Jurkat, Clone E6-1 (cell line): ENCODE results near the gene CFAP61.
"Not testable (repeated sequence)": the region's sequence is repeated elsewhere in the genome, so short reads cannot be mapped to it uniquely, and the experiment has no call there.

Source experiments
- DNase-seq: peaks from one replicate; pipeline ENCODE4 v3.0.0-alpha.2; 2011; ENCODE audit warnings: low read depth, low spot score
- H3K4me3 ChIP-seq: 2 replicates; pipeline ENCODE4 v1.5.1; 2011; ENCODE audit warnings: mild to moderate bottlenecking, low read length, control low read depth, moderate library complexity

CFAP61 gene

GRCh38 chr20:20215976-20216727 is 163.8 kb downstream of the CFAP61 start:
- H3K4me3 ChIP-seq, result no peak overlapping the region
- no peak for DNase-seq

DNA sequence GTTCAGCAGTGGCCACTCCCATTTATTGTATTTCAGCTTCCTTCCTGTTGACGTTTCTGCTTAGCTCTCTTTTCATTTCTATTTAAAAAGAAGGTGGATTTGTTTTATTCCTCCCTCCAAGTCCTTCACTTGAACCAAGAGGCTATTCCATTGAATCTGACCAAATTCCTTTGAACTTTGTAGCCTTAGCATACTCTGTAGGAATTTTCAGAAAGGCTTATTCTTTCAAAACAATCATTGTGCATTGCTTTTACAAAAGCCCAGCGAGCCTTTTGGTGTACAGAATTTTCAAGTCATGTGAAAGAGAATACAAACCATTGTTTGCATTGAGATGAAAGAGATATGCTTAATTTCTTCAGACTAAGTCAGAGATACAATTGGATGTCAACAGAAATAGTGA is 164.6 kb downstream of the CFAP61 start:
- no peak for DNase-seq
- H3K4me3 ChIP-seq, result no peak overlapping the region

- no peak overlapping the region for H3K4me3 ChIP-seq
- DNase-seq, result no peak
These were observed 165.3 kb downstream of the CFAP61 start for GRCh38 chr20:20217621-20218020.

DNA sequence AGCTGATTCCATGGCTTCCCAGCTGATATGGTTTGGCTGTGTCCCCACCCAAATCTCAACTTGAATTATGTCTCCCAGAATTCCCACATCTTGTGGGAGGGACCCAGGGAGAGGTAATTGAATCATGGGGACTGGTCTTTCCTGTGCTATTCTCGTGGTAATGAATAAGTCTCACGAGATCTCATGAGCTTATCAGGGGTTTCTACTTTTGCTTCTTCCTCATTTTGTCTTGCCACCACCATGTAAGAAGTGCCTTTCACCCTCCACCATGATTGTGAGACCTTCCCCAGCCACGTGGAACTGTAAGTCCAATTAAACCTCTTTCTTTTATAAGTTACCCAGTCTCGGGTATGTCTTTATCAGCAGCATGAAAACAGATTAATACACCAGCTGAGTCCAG is 165.8 kb downstream of the CFAP61 start:
- H3K4me3 ChIP-seq, DNase-seq: not testable (repeated sequence)

DNA sequence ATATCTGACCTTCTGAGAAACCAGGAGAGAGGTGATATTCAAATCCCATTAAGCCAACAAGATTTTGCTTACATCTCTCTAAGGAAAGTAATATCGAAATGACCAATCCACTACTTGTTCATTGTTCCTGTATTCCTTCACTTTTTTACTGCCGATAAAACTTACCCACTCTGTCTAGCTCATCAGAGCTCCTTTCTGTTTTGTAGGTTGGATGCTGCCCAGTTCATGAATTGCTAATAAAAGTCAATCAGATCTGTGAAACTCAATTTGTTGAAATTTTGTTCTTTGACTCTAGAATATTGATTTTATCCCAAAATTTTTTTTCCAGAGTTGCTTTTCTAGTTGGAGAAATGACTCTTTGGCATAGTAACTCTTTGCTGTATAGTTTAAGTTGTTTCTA is 166.7 kb downstream of the CFAP61 start:
- H3K4me3 ChIP-seq, result no peak overlapping the region
- DNase-seq, result no peak

DNA sequence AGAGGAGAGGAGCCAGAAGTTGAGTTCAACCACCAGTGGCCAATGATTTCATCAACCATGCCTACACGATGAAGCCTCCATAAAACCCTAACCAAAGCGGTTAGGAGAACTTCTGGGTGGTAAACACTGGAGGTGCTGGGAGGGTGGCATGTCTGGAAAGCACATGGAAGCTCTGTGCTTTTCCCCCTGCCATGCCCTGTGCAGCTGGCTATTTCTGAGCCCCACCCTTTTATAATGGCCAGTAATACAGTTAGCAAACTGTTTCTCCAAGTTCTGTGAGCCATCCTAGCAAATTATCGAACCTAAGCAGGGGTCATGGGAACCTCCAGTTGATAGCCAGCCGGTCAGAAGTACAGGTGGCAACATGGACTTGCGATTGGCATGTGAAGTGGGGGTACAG is 167.8 kb downstream of the CFAP61 start:
- no peak overlapping the region for H3K4me3 ChIP-seq
- no peak for DNase-seq

DNA sequence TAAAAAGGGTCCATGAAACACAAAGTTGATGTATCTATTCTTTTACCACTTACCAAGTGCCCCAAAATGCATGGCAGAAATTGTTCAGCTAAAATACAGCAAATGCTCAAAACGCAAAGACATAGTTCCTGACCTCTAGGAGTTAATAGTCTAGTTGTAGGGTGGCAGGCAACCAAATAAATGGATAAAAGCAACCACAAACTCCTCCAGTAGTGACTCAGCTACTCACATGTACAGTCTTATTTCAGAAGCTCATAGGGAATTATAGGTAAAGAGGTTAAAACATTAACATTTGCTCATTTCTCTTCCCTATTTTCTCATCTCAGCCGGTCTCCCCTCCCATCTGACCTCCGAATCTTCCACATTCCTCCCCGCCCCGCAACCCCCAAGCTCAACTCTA is 171.6 kb downstream of the CFAP61 start:
- no peak for DNase-seq

GRCh38 chr20:20224806-20225205 is 172.5 kb downstream of the CFAP61 start:
- H3K4me3 ChIP-seq, result no peak overlapping the region
- no peak for DNase-seq

More for the DNA sequence above, 171.6 kb downstream of the CFAP61 start:
- H3K4me3 ChIP-seq, result no peak overlapping the region

DNA sequence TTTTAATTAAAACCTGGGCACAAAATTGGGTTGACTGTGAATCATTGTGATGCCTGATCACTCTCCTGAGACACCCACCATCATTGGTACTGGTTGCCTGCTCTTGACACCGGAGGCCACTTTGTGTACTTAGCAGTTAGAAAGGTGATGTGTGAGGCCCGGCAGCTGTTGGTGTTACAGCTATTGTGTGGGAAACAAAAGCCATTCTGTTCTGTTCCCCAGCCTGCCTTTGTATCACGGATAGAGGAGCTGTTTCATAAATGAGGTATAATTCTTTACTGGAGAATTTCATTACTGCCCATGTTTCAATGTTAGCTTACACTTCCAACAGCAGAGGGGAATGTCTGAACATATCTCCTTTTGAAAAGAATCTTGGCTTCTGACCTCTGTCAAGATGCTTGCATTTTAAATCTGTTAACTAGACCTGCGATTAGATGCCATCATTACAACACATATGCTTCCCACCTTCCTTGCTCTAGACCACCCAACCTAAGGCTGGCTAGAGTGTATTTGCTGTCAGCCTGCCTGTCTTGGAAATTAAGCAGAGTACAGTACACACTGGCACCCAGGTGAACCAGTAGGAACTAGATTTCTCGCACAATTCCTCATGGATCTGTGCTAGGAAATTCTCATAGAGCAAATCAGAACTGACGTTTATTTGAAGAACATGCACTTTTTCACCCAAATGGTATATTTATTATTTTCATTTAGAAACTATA is 173.2 kb downstream of the CFAP61 start:
- H3K4me3 ChIP-seq, result no peak overlapping the region
- DNase-seq, result no peak

GRCh38 chr20:20226554-20226953 is 174.2 kb downstream of the CFAP61 start:
- H3K4me3 ChIP-seq, result no peak overlapping the region
- no peak for DNase-seq

- H3K4me3 ChIP-seq, result no peak overlapping the region
- no peak for DNase-seq
These were observed 174.8 kb downstream of the CFAP61 start for GRCh38 chr20:20227013-20227571.

GRCh38 chr20:20228351-20228750 is 176.0 kb downstream of the CFAP61 start:
- no peak for DNase-seq
- no peak overlapping the region for H3K4me3 ChIP-seq

- no peak overlapping the region for H3K4me3 ChIP-seq
- DNase-seq, result no peak
These were observed 177.3 kb downstream of the CFAP61 start for GRCh38 chr20:20229595-20229994.

DNA sequence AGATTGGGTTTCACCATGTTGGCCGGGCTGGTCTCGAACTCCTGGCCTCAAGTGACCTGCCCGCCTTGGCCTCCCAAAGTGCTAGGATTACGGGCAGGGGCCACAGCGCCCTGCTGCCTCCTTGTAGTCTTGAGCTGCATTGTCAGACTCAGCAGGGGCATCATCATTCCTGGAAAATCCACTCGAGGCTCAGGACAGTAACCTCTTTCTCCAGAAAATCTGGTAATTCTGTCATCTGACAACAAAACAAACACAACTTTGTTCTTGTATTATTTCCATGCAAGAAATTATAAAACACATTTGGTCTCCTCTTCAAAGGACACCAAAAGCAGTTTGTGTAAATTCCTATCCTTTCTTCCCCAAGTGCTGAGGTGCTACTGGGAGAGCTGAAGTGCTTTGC is 178.4 kb downstream of the CFAP61 start:
- no peak for DNase-seq
- H3K4me3 ChIP-seq, result no peak overlapping the region

DNA sequence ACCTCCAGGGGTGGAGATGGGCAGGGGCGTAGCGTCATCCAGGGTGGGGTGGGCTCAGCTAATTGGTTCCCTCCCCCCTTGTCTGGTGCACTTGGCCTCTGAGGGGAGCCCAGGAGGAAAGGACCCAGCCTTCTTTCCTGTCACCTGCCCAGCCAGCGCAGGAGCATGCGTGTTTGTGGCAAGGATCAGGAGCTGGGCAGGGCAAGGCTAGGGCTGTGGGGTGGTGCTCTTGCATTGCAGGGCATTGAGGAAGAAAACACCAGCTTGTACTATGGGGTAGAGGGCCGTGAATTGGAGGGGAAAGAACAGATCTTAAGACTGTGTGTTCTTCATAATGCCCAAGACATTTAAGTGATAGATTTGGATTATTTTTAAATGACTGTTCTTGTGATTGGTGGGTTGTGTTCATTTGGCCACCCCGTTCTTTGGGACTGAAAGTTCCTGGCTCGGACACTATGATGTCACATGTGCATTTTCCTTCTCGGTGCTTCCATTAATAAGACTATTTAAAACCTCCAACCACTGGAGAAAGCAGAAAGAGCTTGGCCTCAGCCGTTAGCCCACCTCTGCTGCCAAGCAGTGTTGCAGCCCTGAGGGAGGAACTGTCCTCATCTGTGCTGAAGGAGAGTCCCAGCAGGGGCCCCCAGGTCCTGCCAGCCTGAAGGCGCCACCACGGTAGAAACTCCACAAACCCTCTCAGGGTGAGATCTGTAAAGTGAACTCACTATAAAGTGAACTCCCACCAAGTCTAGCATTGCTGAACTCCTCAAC is 179.4 kb downstream of the CFAP61 start:
- no peak for DNase-seq
- H3K4me3 ChIP-seq, result no peak overlapping the region

DNA sequence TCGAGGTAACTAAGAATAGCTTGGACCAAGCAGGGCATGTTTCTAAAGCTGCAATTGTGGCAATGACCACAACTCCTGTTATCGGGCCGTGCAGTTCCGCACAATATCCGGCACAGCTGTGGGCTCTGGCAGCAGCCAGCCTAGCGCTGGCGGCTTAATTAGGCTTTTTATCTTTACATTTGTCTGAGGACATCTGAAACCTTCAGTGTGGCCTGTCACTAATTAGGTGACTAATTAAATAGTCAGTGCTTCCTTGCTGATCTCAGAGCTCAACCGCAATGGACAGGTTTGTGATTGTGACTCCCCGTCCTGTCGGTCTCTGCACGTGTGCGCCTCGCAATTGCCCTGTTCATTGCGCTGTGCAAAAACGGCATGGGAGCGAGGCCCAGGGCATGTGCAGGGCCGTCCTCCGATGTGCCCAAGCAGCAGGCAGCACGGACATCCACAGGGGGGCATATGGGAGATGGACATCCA is 180.7 kb downstream of the CFAP61 start:
- no peak overlapping the region for H3K4me3 ChIP-seq

DNA sequence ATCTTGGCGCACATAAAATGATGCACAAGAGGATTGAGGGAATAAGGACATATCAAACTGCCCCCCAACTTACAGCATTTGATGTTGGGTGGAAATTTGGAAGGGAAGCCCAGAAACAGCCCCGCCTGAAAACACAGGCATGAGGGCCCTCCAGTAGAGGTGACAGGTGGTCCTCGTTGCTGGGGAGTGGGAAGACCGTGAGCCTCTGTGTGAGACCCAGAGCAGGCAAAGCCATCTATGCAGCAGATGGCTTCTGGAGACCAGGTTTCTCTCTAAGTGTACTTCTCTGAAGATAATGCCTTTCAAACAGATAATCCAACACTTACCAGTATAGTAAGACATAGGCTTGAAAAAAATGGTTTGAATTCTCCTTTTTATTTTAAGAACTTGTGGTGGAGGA is 183.3 kb downstream of the CFAP61 start:
- no peak overlapping the region for H3K4me3 ChIP-seq
- no peak for DNase-seq

More for the DNA sequence above, 180.7 kb downstream of the CFAP61 start:
- DNase-seq, result no peak

- DNase-seq, result peak; percentile 20
- H3K4me3 ChIP-seq, result no peak overlapping the region
These were observed 185.0 kb downstream of the CFAP61 start for GRCh38 chr20:20237093-20237959.

DNA sequence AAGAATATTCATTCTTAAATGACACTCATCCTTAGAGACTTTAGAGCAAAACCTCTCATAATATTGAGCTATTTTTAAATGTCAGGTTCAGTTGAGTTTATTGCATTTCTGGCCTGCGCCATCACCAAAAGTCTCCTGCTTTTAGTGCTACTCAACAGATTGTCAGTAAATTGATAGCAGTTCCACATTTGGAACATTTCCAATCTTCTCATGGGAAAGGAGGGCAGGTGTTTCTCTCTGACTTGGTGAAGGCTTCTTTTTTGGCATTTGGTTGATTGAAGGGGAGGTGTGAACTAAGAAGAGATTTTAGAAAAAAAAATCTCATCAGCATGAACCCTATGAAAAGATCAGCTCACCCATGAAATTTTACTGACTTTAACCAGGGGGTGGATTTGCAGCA is 189.6 kb downstream of the CFAP61 start:
- no peak overlapping the region for H3K4me3 ChIP-seq
- no peak for DNase-seq
